Stomach (tissue), 4 donors: ENCODE data around the gene BLOC1S4.

Experiments used
- CTCF ChIP-seq, 7 experiments: fragments of 450-650 bp in 4 of 7; fragments of 200-600 bp in 3 of 7; sonication (generic) in 3 of 7; IDR thresholded peaks; one replicate each; pipeline ENCODE4 v1.5.1; 2016 to 2019; ENCODE audit warnings: antibody characterized with exemption in 7 of 7, control low read depth in 2 of 7, mild to moderate bottlenecking in 1 of 7
- EP300 ChIP-seq: sonication (generic); formaldehyde crosslinking; IDR thresholded peaks from one replicate; pipeline ENCODE4 v1.6.1; 2017; ENCODE audit warnings: antibody characterized with exemption
- POLR2A ChIP-seq, 4 donors: fragments of 450-650 bp; IDR thresholded peaks; one replicate each; pipeline ENCODE4 v1.6.1; 2016; ENCODE audit warnings: antibody characterized with exemption in 4 of 4, control low read depth in 2 of 4, mild to moderate bottlenecking in 1 of 4, moderate library complexity in 1 of 4

GRCh38 chr4:6702761-6703160 is 13.2 kb upstream of the BLOC1S4 start:
- no peak for TF ChIP-seq CTCF (IDR thresholded peaks at IDR 0.05)
- TF ChIP-seq EP300 = no peak
- TF ChIP-seq POLR2A (IDR thresholded peaks at IDR 0.05) = no peak
